HT-29 (cell line): Measurements from ENCODE around the gene ALDH3B2. TPM values are rescaled to one million over a fixed set of nuclear protein-coding genes. Genes with fewer than 3 reads are reported as not detected.
A peak's percentile ranks its signal among the peaks of the same experiment; 100 is the strongest.
"Not testable (repeated sequence)": the region's sequence is repeated elsewhere in the genome, so short reads cannot be mapped to it uniquely, and the experiment has no call there.

ENCODE experiments used
- DNase-seq: peaks from one replicate; pipeline ENCODE4 v3.0.0-alpha.2; 2015; ENCODE audit warnings: low spot score
- total RNA-seq: library from RNA; depleted of rRNA; stranded (reverse); fragments of >200 nt; shearing (Covaris generic); gene quantifications from 2 replicates; pipeline ENCODE4 v1.2.3, GENCODE V29; 2014; rRNA removed

Gene ALDH3B2, protein sequence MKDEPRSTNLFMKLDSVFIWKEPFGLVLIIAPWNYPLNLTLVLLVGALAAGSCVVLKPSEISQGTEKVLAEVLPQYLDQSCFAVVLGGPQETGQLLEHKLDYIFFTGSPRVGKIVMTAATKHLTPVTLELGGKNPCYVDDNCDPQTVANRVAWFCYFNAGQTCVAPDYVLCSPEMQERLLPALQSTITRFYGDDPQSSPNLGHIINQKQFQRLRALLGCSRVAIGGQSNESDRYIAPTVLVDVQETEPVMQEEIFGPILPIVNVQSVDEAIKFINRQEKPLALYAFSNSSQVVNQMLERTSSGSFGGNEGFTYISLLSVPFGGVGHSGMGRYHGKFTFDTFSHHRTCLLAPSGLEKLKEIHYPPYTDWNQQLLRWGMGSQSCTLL
- 1.1 TPM in 1 of 2 replicates, not detected in the other for total RNA-seq

- peak; percentile 94 for DNase-seq
Measured at GRCh38 chr11:67674442-67674871, at the start of gene ALDH3B2. ALDH3B2 (minus strand) TSS chr11:67674623; CDS start chr11:67666935, 7,688 bp downstream.

DNA sequence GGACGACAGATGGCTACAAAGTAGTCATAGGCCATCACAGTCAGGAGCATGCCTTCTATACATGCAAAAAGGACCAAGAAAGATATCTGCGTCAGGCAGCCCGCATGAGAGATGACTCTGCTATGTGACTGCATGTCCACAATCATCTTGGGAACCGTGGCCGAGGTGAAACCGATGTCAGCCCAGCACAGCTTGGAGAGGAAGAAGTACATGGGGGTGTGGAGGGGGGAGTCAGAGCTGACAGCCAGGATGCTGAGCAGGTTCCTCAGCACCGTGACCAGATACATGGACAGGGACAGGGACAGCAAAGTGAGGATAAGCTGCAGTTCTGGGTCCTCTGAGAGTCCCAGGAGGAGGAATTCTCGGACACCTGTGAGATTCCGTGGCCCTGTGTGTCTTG, 48.6 kb upstream of the ALDH3B2 start:
- DNase-seq = not testable (repeated sequence)

GRCh38 chr11:67716226-67716625, 41.8 kb upstream of the ALDH3B2 start:
- DNase-seq = not testable (repeated sequence)

- not testable (repeated sequence) for DNase-seq
Measured at GRCh38 chr11:67715801-67716200, 41.4 kb upstream of the ALDH3B2 start.

DNA sequence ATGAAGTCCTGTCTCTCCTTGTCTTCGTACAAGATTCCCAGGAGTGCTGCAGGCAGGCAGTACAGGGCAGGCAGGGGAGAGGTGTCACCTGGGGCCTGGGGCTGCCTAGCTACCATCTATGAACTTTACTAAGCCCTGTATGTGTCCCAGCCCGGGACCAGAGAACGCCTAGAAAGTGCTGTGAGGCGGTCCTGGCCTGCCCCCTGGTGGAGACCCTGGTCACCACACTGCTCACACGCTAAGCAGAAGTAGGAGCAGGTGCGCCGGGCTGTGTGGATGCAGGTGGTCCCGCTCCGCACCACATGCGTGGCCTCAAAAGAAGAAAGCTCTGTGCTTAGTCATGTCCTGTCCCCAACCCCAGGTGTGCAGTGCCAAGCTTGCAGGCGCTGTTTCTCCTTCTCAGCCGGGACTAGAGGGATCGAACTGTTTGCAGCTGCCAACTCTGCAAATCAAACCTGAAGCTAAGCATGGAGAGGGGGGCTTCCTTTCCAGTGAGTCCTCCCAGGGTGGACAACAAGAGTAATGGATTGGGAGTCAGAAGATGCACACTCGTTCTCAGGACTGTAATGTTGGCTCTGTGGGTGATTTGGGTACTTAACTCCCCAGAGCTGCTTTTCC, 39.6 kb upstream of the ALDH3B2 start:
- not testable (repeated sequence) for DNase-seq

- not testable (repeated sequence) for DNase-seq
Measured at GRCh38 chr11:67711676-67712075, 37.3 kb upstream of the ALDH3B2 start.

DNA sequence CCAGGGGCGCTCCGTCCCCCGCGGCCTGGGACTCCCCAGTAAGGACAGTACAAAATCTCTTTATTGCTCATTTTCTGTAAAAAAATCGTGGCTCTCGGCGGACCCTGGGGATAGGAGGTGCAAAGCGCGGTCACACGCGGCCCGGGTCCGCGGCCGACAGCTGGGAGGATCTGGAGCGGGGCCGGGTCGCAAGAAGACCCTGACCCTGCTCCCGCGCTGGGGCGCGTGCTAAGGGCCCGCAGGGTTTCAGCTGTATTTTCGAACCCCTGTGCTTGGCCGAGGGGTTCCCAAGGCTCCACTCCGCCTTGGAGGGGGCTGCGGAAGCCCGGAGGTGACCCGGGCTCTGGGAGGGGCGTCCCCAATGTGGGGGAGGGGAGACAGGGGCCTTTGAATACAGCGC, 36.8 kb upstream of the ALDH3B2 start:
- not testable (repeated sequence) for DNase-seq

- DNase-seq = not testable (repeated sequence)
Measured at GRCh38 chr11:67709806-67710205, 35.4 kb upstream of the ALDH3B2 start.

GRCh38 chr11:67705264-67705663, 30.8 kb upstream of the ALDH3B2 start:
- DNase-seq = no peak

- no peak for DNase-seq
Measured at GRCh38 chr11:67704524-67704923, 30.1 kb upstream of the ALDH3B2 start.

DNA sequence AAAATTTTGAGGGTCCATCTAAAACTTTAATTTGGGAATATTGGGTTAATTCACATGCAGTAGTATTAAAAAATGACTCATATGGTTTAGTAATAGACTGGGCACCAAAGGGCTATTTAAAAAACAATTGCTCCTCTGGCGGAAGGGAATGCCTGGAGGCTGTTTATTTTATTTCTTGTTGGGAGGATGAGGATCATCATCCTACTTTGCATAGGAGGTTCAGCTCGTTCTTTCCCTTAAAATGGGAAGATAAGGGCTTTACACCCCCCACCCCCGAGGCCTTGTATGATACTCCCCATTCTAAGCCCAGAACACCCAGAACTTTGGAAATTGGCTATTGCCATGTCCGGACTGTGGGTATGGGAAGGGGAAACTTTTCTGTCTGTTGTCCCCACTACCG, 29.3 kb upstream of the ALDH3B2 start:
- not testable (repeated sequence) for DNase-seq

DNA sequence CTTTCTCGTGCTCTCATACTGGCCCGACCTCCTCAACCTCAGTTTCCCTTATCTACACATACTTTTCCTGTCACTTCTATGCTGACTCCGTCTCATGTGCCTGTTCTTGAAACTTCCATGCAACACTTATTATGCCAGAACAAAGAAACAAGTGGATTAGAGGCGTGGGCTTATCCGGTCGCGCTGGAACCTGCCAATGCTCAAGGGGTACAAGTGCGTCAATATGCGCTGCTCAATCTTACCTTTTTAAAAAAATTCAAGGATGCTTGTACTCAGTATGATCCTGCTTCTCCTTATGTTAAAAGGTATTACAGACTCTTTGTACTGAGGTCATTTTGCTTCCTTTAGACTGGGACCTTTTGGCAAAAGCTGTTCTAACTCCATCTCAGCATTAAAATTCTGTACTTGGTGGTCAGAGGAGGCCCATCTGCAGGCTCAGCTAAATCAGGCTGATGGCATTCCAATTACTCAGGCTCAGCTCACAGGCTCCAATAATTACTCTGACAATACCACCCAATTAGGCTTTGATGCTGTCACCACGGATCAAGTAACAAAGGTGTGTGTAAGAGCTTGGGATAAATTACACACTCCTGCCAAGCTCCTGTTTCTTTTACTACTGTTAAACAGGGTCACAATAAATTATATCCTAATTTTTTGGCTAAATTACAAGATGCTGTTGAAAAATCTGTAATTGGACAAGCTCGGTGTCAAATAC, 26.3 kb upstream of the ALDH3B2 start:
- no peak for DNase-seq

DNA sequence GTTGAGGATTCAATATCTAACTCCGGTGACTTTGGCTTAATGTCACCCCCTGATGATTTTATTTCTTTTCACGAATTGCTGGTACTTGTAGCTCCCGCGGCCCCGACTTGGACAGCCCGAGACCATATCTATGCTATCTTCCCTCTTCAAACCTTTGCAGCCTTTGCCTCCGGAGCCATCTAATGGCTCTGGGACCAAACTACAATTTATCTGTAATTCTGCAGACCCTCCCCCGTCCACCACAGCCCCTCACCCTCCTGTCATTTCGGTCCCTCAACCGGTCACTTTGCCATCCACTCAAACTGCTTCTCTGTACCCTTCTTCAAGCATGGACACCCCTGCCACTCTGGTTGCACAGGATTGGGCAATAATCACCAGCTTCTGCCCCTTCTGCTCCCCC, 25.7 kb upstream of the ALDH3B2 start:
- DNase-seq = no peak

DNA sequence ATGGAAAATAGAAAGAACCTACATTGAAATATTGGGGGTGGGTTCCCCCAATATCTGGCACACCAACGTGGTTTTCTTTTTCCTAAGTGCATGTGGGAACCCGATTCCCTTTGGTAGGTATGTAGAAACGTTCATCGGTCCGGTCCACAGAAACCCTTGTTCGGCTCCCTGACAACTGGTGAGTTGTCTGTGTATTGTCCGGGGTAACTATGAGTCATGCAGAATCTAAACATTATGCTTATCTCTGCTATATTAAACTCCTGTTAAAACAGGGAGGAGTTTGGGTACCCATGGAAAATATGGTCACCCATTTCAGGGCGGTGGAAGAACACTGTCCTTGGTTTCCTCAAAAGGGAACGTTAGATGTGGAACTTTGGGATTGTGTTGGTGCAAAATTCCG, 25.1 kb upstream of the ALDH3B2 start:
- peak; percentile 55 for DNase-seq

GRCh38 chr11:67698247-67698646, 23.8 kb upstream of the ALDH3B2 start:
- DNase-seq = peak; percentile 55

DNA sequence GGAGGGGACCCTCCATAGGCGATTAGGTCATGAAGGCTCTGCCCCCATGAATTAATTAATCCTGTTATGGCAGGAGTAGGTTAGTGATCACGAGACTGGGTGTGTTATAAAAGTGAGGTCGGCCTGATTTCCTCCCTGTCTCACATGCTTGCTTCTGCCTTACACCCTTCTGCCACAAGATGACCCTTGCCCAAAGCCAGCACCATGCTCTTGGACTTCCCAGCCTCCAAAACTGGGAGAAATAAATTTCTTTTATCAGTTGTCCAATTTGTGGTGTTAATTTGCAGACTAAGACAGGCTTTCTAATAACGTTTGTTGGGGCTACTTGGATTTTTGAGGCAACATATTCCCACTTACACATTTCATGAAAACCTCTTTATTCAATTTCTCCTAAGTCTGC, 23.4 kb upstream of the ALDH3B2 start:
- no peak for DNase-seq

- DNase-seq = no peak
Measured at GRCh38 chr11:67696998-67697397, 22.6 kb upstream of the ALDH3B2 start.

DNA sequence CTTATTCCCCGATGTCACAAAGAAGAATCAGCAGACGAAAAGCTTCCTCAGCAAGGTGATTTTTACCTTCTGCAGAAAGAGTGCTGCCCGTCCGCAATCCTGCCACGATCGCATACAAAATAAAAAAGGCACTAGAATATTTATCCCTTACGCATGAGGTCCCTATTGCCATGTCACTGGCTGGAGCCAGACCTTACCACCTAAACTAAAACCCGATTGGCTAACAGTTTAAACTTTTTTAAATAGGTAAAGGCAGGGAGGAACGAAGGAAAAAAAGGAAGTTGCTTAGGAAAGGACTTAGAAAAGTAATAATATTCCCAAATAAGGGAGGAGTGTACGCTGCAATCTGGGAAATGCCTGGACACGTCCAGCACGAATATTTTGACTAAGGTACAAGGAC, 21.2 kb upstream of the ALDH3B2 start:
- DNase-seq = no peak

DNA sequence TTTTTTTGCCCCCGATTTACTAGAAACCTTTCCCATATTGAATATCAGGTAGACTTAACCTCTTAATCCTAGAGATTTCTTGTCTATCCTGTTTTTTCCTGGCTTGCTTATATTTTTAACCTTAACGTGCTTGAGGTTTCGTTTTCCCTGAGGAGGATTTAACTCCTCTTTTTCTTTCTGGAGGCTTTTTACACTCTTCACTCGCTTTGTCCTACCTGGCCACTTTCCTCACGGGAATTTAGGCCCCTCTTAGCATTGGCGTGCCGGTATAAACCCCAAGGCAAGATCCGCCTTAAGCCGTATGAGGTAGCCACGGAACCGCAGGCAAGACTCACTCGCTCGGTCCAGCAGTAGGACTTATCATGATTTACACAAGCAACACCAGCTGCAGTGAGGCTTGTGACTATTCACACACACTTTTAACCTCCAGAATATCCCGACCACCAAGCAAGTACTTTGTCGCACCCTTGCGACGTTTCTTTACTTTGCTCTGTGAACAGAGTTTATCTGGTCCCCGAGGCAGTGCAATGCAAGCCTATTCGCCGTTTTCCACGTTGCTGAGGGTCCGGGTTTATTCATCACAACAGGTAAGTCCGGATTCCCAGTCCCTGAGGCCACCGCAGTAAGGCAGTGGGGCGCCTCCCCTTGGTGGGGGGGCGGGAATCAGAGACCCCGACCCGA, 20.6 kb upstream of the ALDH3B2 start:
- no peak for DNase-seq

DNA sequence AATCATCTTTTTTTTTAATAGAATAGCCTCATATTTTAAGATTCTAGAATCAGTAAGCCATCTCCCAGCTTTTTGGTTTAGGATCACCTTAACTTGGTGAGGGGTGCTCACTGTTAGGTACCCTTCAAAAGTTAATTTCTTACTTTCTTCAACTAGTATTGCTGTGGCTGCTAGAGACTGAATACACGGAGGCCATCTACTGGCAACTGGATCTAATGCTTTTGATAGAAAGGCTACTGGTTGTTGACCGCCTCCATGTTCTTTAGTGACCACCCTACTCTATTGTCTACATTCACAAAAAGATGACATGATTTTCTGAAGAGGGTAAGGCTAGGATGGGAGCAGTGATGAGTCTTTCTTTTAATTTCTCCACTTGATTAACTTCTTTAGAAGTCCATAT, 16.7 kb upstream of the ALDH3B2 start:
- DNase-seq = peak; percentile 49

DNA sequence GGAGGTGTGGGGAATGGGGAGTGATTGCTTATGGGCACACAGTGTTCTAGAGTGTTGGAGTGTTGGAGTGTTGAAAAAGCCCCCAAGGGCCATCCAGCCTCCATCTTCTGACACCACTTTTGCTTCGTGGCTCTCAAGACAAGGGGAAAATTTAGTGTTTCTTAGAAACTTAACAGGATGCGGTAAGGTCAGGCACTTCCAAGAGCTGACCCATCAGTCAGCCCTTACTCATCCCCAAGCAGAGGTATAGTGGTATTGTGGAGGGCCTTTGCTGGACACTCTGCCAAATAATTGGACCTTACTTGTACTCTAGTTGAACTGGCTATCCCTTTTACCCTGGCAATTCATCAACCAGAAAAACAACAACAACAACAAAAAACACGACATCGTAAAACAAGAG, 14.8 kb upstream of the ALDH3B2 start:
- DNase-seq = no peak

GRCh38 chr11:67687986-67688385, 13.6 kb upstream of the ALDH3B2 start:
- no peak for DNase-seq
